Measurements from ENCODE around the gene DENND6A.

- no peak for TF ChIP-seq CTCF (IDR thresholded peaks at IDR 0.05)
- no peak for TF ChIP-seq POLR2A (IDR thresholded peaks at IDR 0.05)
Measured at GRCh38 chr3:57646723-57647122, 46.2 kb downstream of the DENND6A start.
